Endothelial cell of umbilical vein (primary cell): ENCODE results near the gene CD74. TPM values are rescaled to one million over a fixed set of nuclear protein-coding genes. Genes with fewer than 3 reads are reported as not detected.

Experiments
- BruUV-seq: library from RNA; stranded (reverse); fragments of 400-500 nt; replicated peaks from 2 replicates; lab custom pipeline; 2021; lab: Mats Ljungman, UMichigan
- CTCF ChIA-PET: fragments of 300-600, 350-600 bp; sonication (Branson Sonifier 250); formaldehyde crosslinking; loops from one replicate; lab custom pipeline; 2021; ENCODE audit warnings: antibody characterized with exemption, inconsistent platforms; lab: Charles Lee
- POLR2A ChIA-PET: fragments of 300-600, 350-600 bp; sonication (Branson Sonifier 250); formaldehyde crosslinking; loops from one replicate; lab custom pipeline; 2021; ENCODE audit warnings: antibody characterized with exemption, inconsistent platforms; lab: Charles Lee
- DNase-seq: peaks from one replicate; pipeline ENCODE4 v3.0.0-alpha.2; 2011; ENCODE audit warnings: low read depth, low spot score
- FAIRE-seq: peaks from 2 replicates; lab custom pipeline; 2011; peaks lifted over from hg19 to GRCh38; lab: Jason Lieb, UNC
- H2AFZ ChIP-seq: 2 replicates; pipeline ENCODE4 v1.6.0; 2012; ENCODE audit warnings: low read depth, low read length, control low read depth, inconsistent platforms
- H3K27ac ChIP-seq: 2 replicates; pipeline ENCODE4 v1.5.1; 2011; ENCODE audit warnings: low read depth, mild to moderate bottlenecking, control low read depth, low read length, moderate library complexity; ENCODE audit not compliant: insufficient read depth
- H3K27me3 ChIP-seq, 2 experiments: 2 replicates each; pipeline versions ENCODE4 v1.6.0 to v1.6.1; 2011; ENCODE audit warnings: low read length in 2 of 2, mixed read lengths in 1 of 2; ENCODE audit not compliant: control insufficient read depth in 2 of 2, insufficient read depth in 2 of 2
- H3K36me3 ChIP-seq, 2 experiments: 2 replicates in 1 of 2; 3 replicates in 1 of 2; pipeline ENCODE4 v1.5.1; 2011; ENCODE audit warnings: low read length in 2 of 2, mild to moderate bottlenecking in 1 of 2, moderate library complexity in 1 of 2; ENCODE audit not compliant: control insufficient read depth in 2 of 2, insufficient read depth in 2 of 2; ENCODE audit errors: extremely low read depth in 1 of 2
- H3K4me1 ChIP-seq: 3 replicates; pipeline ENCODE4 v1.5.1; 2011; ENCODE audit warnings: mild to moderate bottlenecking, low read length; ENCODE audit not compliant: control insufficient read depth, insufficient read depth; ENCODE audit errors: extremely low read depth
- H3K4me2 ChIP-seq: 2 replicates; pipeline ENCODE4 v1.6.1; 2011; ENCODE audit warnings: low read length, control low read depth, mixed read lengths; ENCODE audit not compliant: insufficient read depth
- H3K4me3 ChIP-seq, 3 experiments: fragments of 200-600 bp in 1 of 3; sonication (generic), shearing (Covaris generic) in 1 of 3; replicated peaks in 1 of 3; 2 replicates each; pipeline ENCODE4 v1.5.1; 2011 to 2016; ENCODE audit warnings: control low read depth in 3 of 3, low read length in 3 of 3, mild to moderate bottlenecking in 2 of 3, inconsistent platforms in 1 of 3, low read depth in 1 of 3, moderate library complexity in 1 of 3; ENCODE audit not compliant: insufficient read depth in 1 of 3
- H3K79me2 ChIP-seq: 2 replicates; pipeline ENCODE4 v1.6.0; 2012; ENCODE audit warnings: low read length, inconsistent platforms; ENCODE audit not compliant: control insufficient read depth, insufficient read depth
- H3K9ac ChIP-seq: replicated peaks from 2 replicates; pipeline ENCODE3; 2011; ENCODE audit warnings: low read length, control low read depth; ENCODE audit not compliant: insufficient read depth; ENCODE audit errors: extremely low read depth
- H3K9me1 ChIP-seq: replicated peaks from 3 replicates; pipeline ENCODE4 v1.6.0; 2011; ENCODE audit warnings: mild to moderate bottlenecking, low read length; ENCODE audit not compliant: control insufficient read depth, insufficient read depth; ENCODE audit errors: extremely low read depth
- H3K9me3 ChIP-seq: replicated peaks from 2 replicates; pipeline ENCODE4 v1.5.1; 2012; ENCODE audit warnings: low read length, inconsistent platforms; ENCODE audit not compliant: control insufficient read depth, insufficient read depth
- H4K20me1 ChIP-seq: replicated peaks from 2 replicates; pipeline ENCODE3; 2011; ENCODE audit warnings: mild to moderate bottlenecking, low read length; ENCODE audit not compliant: control insufficient read depth, insufficient read depth; ENCODE audit errors: extremely low read depth
- EZH2 ChIP-seq: IDR thresholded peaks from 2 replicates; pipeline ENCODE4 v1.6.1; 2012; ENCODE audit warnings: borderline replicate concordance, low read depth, mild to moderate bottlenecking, moderate library complexity, low read length, inconsistent platforms; ENCODE audit not compliant: severe bottlenecking
- FOS ChIP-seq: IDR thresholded peaks from 2 replicates; pipeline ENCODE4 v1.6.1; 2011; ENCODE audit warnings: mild to moderate bottlenecking, low read length, moderate library complexity, borderline replicate concordance; ENCODE audit not compliant: insufficient read depth
- GATA2 ChIP-seq: IDR thresholded peaks from 2 replicates; pipeline ENCODE4 v1.7.0; 2011; ENCODE audit warnings: low read depth, mild to moderate bottlenecking, moderate library complexity, mixed read lengths, low read length; ENCODE audit not compliant: insufficient read length, insufficient read depth
- JUN ChIP-seq: IDR thresholded peaks from 2 replicates; pipeline ENCODE4 v1.6.1; 2011; ENCODE audit warnings: borderline replicate concordance, low read depth; ENCODE audit not compliant: insufficient read length, insufficient read depth
- MYC ChIP-seq: IDR thresholded peaks from one replicate; pipeline ENCODE4 v1.6.1; 2011; ENCODE audit warnings: mild to moderate bottlenecking, low read depth, low read length
- POLR2A ChIP-seq: IDR thresholded peaks from 2 replicates; pipeline ENCODE4 v1.6.1; 2012; ENCODE audit warnings: low read depth, mild to moderate bottlenecking, control low read depth, low read length
- POLR2AphosphoS5 ChIP-seq: IDR thresholded peaks from 2 replicates; pipeline ENCODE4 v1.6.1; 2012; ENCODE audit warnings: low read depth, mild to moderate bottlenecking, control low read depth, low read length, moderate library complexity; ENCODE audit not compliant: insufficient read depth
- dilution Hi-C: fragments of 300-500 bp; cut with MboI; formaldehyde crosslinking; loops from one replicate; pipeline ENCODE4 v1.15.0; 2019; ENCODE audit warnings: low sequenced_read_pairs; ENCODE audit not compliant: extremely low pct_ligation_motif_present
- intact Hi-C: fragments of 100-400 bp; cut with micrococcal nuclease; formaldehyde crosslinking; loops from one replicate; pipeline ENCODE4 v1.10.0; 2022
- polyA plus RNA-seq, 4 experiments: library from polyadenylated mRNA; depleted of rRNA in 3 of 4; stranded (reverse) in 3 of 4; unstranded in 1 of 4; fragments of >200 nt; gene quantifications; 2 replicates each; pipeline versions ENCODE4 v1.2.1 to v1.2.3, GENCODE V29; 2011 to 2012; ENCODE audit warnings: missing spikeins in 1 of 4
- total RNA-seq: library from RNA; stranded (reverse); gene quantifications from 2 replicates; pipeline ENCODE4 v1.2.3, GENCODE V29; 2021
- TF ChIP-seq, protein P1 (sequence below): IDR thresholded peaks from 2 replicates; pipeline ENCODE4 v1.6.1; 2011; ENCODE audit not compliant: insufficient read depth, insufficient read length
- TF ChIP-seq, protein P2 (sequence below), 2 donors: IDR thresholded peaks; 1 replicate in 1 of 2; 2 replicates in 1 of 2; pipeline ENCODE4 v1.5.1; 2011; ENCODE audit warnings: low read length in 2 of 2, mild to moderate bottlenecking in 2 of 2, moderate library complexity in 2 of 2, control low read depth in 1 of 2, inconsistent platforms in 1 of 2, low read depth in 1 of 2; ENCODE audit not compliant: insufficient read depth in 1 of 2; ENCODE audit errors: extremely low read depth in 1 of 2

The CD74 gene
- total and polyA plus RNA-seq, 2 donors (not counting 3 experiments of a cell fraction or from before 2014, with no cell fraction given), result 0.62 to 1.3 TPM

- no TSS peak for BruUV-seq
- H3K9me3 ChIP-seq, result no peaks in the 10 kb centered on the region
- no peak overlapping the region for H3K9ac ChIP-seq
- peaks cover 12 to 71% of the 10 kb centered on the region in 2 experiments for H3K36me3 ChIP-seq
- no peaks in the 10 kb centered on the region for H3K27me3 ChIP-seq
- FAIRE-seq, result no peak
- TF ChIP-seq MYC (no peak), POLR2AphosphoS5 (no peak), GATA2 (no peak), FOS (no peak), JUN (no peak), POLR2A (no peak), EZH2 (no peak)
- TF ChIP-seq, protein P1, sequence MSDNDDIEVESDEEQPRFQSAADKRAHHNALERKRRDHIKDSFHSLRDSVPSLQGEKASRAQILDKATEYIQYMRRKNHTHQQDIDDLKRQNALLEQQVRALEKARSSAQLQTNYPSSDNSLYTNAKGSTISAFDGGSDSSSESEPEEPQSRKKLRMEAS, result no peak
- TF ChIP-seq, protein P2, sequence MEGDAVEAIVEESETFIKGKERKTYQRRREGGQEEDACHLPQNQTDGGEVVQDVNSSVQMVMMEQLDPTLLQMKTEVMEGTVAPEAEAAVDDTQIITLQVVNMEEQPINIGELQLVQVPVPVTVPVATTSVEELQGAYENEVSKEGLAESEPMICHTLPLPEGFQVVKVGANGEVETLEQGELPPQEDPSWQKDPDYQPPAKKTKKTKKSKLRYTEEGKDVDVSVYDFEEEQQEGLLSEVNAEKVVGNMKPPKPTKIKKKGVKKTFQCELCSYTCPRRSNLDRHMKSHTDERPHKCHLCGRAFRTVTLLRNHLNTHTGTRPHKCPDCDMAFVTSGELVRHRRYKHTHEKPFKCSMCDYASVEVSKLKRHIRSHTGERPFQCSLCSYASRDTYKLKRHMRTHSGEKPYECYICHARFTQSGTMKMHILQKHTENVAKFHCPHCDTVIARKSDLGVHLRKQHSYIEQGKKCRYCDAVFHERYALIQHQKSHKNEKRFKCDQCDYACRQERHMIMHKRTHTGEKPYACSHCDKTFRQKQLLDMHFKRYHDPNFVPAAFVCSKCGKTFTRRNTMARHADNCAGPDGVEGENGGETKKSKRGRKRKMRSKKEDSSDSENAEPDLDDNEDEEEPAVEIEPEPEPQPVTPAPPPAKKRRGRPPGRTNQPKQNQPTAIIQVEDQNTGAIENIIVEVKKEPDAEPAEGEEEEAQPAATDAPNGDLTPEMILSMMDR (IDR thresholded peaks at IDR 0.05; ENCODE audit: extremely low read depth in 1 of 2, insufficient read depth in 1 of 2, low read depth in 1 of 2, low read length in 2 of 2), result no peak
- H3K4me3 ChIP-seq, result no peak overlapping the region
- H4K20me1 ChIP-seq, result no peaks in the 10 kb centered on the region
- POLR2A ChIA-PET, result no interaction called here
- H2AFZ ChIP-seq, result no peak overlapping the region
- intact Hi-C loops, result no loop called here
- H3K4me1 ChIP-seq, result no peaks in the 10 kb centered on the region
- no peak for DNase-seq
- CTCF ChIA-PET, result interaction anchor here (1.6 kb wide), 1 partner anchor 38 kb away, joined by 5 read pairs; no protein-coding TSS in a partner anchor
- no peaks in the 10 kb centered on the region for H3K9me1 ChIP-seq
- no peak overlapping the region for H3K27ac ChIP-seq
- dilution Hi-C loops, result no loop called here
- H3K4me2 ChIP-seq, result no peak overlapping the region
- no peaks in the 10 kb centered on the region for H3K79me2 ChIP-seq
These were observed 40.1 kb downstream of the CD74 start for GRCh38 chr5:150372639-150373038.
